NCI-H446 (cell line): ENCODE data around the gene L3HYPDH.

Source experiments
- DNase-seq, 2 experiments: peaks; one replicate each; lab custom pipeline; 2025; lab: John Stamatoyannopoulos, UW

L3HYPDH gene

DNA sequence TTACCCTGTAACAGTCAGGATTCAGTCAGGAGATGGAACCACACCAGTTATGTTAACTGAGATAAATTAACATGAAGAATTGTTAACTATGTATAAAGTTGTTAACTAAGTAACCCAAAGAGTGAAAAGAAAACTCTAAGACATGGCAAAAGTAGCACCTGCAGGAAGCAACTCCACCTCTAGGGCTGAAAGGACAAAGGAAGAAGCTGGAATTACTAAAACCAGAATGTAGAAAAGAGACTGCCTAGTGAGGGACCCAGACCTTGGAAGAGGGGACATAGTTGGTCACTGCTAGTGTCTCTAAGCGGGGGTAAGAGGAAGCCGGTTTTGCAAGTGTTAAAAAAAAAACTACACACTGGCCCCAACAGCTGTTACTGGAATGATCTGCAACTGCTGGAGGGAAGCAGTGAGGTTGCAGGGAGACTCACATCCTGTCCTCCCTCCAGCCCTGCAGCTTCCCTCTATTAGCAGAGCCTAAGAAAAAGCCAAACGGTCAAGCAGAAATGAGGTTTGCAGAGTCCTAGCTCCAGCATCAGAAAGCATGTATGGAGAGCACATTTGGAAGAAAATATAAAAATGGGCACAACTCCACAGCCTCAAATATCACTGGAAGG lies 58.8 kb downstream of the L3HYPDH start:
- no peak for DNase-seq

DNA sequence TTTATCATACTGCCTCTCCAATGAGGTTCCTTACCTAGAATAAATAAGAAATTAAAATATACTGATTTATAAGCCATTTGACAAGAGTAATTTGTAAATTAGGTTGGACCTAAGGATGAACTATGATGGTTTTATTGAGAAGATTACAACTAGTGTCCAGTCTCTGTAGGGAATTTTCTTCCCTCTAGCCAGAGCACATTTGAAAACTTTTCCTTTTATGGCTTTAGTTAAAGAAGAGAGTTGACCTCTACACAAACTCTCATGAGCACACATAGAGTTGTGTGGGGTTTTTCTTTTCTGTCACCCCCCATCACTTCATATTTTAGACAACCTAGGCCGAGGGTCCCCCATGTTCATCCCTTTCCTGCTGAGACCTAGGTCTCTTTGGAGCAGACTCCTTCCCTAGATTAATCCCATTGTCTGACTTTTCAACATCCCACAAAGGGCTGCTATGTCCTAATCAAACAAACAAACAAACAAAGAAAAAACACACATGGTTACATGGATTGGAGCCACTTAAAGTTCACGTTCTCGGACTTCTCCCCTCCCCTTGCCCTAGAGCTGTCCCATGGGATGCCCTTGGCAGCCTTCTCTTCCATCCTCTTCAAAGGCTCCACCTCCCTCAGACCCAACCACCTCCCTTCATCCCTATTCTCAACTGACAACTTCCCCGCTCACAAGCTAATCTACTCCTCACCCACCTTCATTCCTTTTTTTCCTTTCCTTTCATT lies 59.7 kb downstream of the L3HYPDH start:
- DNase-seq, result no peak
